Measurements from ENCODE around the gene CRB3.
A peak's percentile ranks its signal among the peaks of the same experiment; 100 is the strongest.

DNA sequence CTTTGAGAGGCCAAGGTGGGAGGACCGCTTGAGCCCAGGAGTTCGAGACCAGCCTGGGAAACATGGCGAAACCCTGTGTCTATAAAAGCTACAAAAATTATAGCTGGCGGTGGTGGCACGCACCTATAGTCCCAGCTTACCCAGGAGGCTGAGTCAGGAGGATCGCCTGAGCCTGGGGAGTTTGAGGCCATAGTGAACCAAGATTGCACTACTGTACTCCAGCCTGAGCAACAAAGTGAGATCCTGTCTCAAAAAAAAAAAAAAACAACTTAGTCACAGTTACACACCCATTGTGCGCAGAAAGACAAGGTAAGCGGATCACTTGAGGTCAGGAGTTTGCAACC lies 18.2 kb downstream of the CRB3 start:
- TF ChIP-seq POLR2A (IDR thresholded peaks at IDR 0.05): no peak
- TF ChIP-seq, protein P1, sequence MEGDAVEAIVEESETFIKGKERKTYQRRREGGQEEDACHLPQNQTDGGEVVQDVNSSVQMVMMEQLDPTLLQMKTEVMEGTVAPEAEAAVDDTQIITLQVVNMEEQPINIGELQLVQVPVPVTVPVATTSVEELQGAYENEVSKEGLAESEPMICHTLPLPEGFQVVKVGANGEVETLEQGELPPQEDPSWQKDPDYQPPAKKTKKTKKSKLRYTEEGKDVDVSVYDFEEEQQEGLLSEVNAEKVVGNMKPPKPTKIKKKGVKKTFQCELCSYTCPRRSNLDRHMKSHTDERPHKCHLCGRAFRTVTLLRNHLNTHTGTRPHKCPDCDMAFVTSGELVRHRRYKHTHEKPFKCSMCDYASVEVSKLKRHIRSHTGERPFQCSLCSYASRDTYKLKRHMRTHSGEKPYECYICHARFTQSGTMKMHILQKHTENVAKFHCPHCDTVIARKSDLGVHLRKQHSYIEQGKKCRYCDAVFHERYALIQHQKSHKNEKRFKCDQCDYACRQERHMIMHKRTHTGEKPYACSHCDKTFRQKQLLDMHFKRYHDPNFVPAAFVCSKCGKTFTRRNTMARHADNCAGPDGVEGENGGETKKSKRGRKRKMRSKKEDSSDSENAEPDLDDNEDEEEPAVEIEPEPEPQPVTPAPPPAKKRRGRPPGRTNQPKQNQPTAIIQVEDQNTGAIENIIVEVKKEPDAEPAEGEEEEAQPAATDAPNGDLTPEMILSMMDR (IDR thresholded peaks at IDR 0.05): peak in 1 of 12 donors; percentile 5
